Neuronal stem cell (in vitro differentiated cells): ENCODE results near the gene IL13RA1.

ENCODE experiments used
- DNase-seq: peaks from one replicate; pipeline ENCODE4 v3.0.0-alpha.2; 2013; ENCODE audit warnings: low spot score
- H2AFZ ChIP-seq: one replicate; pipeline ENCODE4 v1.6.1; 2013; ENCODE audit warnings: mild to moderate bottlenecking, low read length, inconsistent platforms
- H2AK5ac ChIP-seq: 2 replicates; pipeline ENCODE4 v1.6.1; 2013; ENCODE audit warnings: low read depth, mild to moderate bottlenecking, inconsistent platforms, low read length, moderate library complexity, mixed read lengths
- H2BK120ac ChIP-seq: 2 replicates; pipeline ENCODE4 v1.6.1; 2013; ENCODE audit warnings: low read depth, mild to moderate bottlenecking, inconsistent platforms, low read length, moderate library complexity, mixed read lengths
- H2BK12ac ChIP-seq: one replicate; pipeline ENCODE4 v1.6.1; 2013; ENCODE audit warnings: low read length, inconsistent platforms
- H2BK15ac ChIP-seq: 2 replicates; pipeline ENCODE4 v1.6.1; 2013; ENCODE audit warnings: mild to moderate bottlenecking, low read length, inconsistent platforms, mixed read lengths
- H2BK5ac ChIP-seq: one replicate; pipeline ENCODE4 v1.6.1; 2013; ENCODE audit warnings: inconsistent platforms, mild to moderate bottlenecking, low read length, moderate library complexity
- H3K14ac ChIP-seq: one replicate; pipeline ENCODE4 v1.6.1; 2013; ENCODE audit warnings: low read length, inconsistent platforms
- H3K18ac ChIP-seq: 2 replicates; pipeline ENCODE4 v1.6.1; 2013; ENCODE audit warnings: low read length, inconsistent platforms
- H3K23ac ChIP-seq: 2 replicates; pipeline ENCODE4 v1.6.1; 2013; ENCODE audit warnings: low read depth, mild to moderate bottlenecking, mixed read lengths, low read length, inconsistent platforms; ENCODE audit not compliant: poor library complexity
- H3K27ac ChIP-seq: replicated peaks from 3 replicates; pipeline ENCODE4 v1.5.1; 2013; ENCODE audit warnings: low read length, inconsistent platforms
- H3K27me3 ChIP-seq, 3 experiments: 2 replicates each; pipeline ENCODE4 v1.6.1; 2013; ENCODE audit warnings: low read length in 3 of 3, mild to moderate bottlenecking in 2 of 3, inconsistent platforms in 1 of 3, low read depth in 1 of 3, mixed read lengths in 1 of 3, moderate library complexity in 1 of 3; ENCODE audit not compliant: control insufficient read depth in 3 of 3, insufficient read depth in 3 of 3
- H3K36me3 ChIP-seq, 2 donors: replicated peaks in 1 of 2; 2 replicates each; pipeline ENCODE4 v1.6.1; 2013; ENCODE audit warnings: low read length in 2 of 2; ENCODE audit not compliant: control insufficient read depth in 2 of 2, insufficient read depth in 2 of 2
- H3K4ac ChIP-seq: 2 replicates; pipeline ENCODE4 v1.6.1; 2013; ENCODE audit warnings: inconsistent platforms, mild to moderate bottlenecking, low read length, moderate library complexity
- H3K4me1 ChIP-seq, 2 donors: 1 replicate in 1 of 2; 2 replicates in 1 of 2; pipeline ENCODE4 v1.6.1; 2013; ENCODE audit warnings: low read length in 2 of 2, low read depth in 1 of 2; ENCODE audit not compliant: control insufficient read depth in 2 of 2, insufficient read depth in 1 of 2
- H3K4me2 ChIP-seq: one replicate; pipeline ENCODE4 v1.6.1; 2013; ENCODE audit warnings: mild to moderate bottlenecking, low read length, inconsistent platforms; ENCODE audit not compliant: insufficient read depth, poor library complexity, severe bottlenecking
- H3K4me3 ChIP-seq, 2 donors: 2 replicates each; pipeline ENCODE4 v1.5.1; 2013; ENCODE audit warnings: low read length in 2 of 2, mild to moderate bottlenecking in 2 of 2, inconsistent platforms in 1 of 2, moderate library complexity in 1 of 2
- H3K79me1 ChIP-seq: one replicate; pipeline ENCODE4 v1.6.1; 2013; ENCODE audit warnings: low read depth, mild to moderate bottlenecking, inconsistent platforms, low read length, moderate library complexity
- H3K9ac ChIP-seq: one replicate; pipeline ENCODE4 v1.6.1; 2013; ENCODE audit warnings: mild to moderate bottlenecking, low read depth, low read length, inconsistent platforms; ENCODE audit not compliant: poor library complexity
- H3K9me3 ChIP-seq, 2 donors: replicated peaks in 1 of 2; 2 replicates each; pipeline versions ENCODE3 to v1.6.1; 2013; ENCODE audit warnings: low read length in 2 of 2, mild to moderate bottlenecking in 2 of 2, inconsistent platforms in 1 of 2, low read depth in 1 of 2, mixed read lengths in 1 of 2, moderate library complexity in 1 of 2; ENCODE audit not compliant: control insufficient read depth in 2 of 2, insufficient read depth in 1 of 2
- H4K8ac ChIP-seq: one replicate; pipeline ENCODE4 v1.6.1; 2013; ENCODE audit warnings: low read depth, mild to moderate bottlenecking, inconsistent platforms, low read length, moderate library complexity
- H4K91ac ChIP-seq: one replicate; pipeline ENCODE4 v1.6.1; 2013; ENCODE audit warnings: low read length, low read depth, mild to moderate bottlenecking, inconsistent platforms; ENCODE audit not compliant: poor library complexity
- WGBS, 2 donors: extraction: QIAGEN DNeasy Blood & Tissue Kit; methylation state at CpG; one replicate each; pipeline ENCODE4 v1.1.7; 2013; ENCODE audit warnings: missing lambda C conversion rate in 2 of 2, mixed read lengths in 1 of 2; ENCODE audit not compliant: insufficient read length in 2 of 2, insufficient replicate concordance in 1 of 2; ENCODE audit errors: extremely low coverage in 2 of 2; 5-methylcytosine and 5-hydroxymethylcytosine counted together

Gene IL13RA1

DNA sequence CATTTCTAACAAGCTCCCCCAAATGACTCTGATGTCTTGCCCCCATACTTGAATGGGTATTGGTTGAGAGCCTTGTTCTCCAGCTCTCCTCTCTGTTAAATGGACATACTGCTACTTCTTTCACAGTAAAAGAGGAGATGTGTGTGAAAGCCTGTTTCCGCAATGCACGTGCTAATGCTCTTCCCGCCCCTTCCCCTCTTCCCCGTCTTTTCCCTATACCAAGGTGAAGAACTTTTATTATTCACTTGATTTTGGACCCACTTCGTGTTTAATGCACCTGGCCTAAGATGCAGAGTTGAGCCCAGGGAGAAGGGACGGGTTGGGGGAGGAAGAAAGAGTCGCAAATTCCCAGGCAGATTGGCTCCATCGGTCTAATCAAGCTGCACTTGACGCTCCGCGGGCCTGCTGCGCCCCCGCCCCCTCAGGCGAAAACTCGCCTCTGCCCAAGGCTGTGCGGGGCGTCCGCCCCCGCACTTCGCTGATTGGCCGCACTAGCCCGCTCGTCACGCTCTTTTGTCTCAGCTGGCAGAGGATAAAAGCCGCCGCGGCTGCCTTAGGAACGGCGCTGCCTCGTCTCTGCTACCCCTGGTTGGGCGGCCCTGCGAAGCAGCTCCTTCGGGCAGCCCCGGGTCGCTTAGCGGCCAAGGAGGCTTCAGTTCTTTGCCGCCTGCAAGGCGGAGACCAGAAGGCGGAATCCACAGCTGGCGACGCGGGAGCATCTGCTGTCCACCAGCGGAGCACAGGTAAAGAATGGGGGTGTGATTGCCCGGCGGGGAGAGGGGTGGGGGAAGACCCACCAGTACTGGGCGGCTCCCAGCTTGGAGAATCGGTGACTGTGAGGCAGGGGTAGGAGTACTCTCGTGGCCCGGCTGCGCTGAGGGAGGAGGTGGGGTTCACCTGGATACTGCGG lies 96.1 kb downstream of the IL13RA1 start, which contains the start of gene ZCCHC12:
Gene ZCCHC12 (plus strand): TSS at position 562 of the 910 bp plus-strand sequence. CDS start 1,421 bp downstream, outside the sequence.
- no peak within 1 kb of the TSS for H2BK5ac ChIP-seq
- H2BK120ac ChIP-seq = no peak within 1 kb of the TSS
- no peak within 1 kb of the TSS for H2AK5ac ChIP-seq
- peak within 1 kb of the TSS; percentile 80 for H3K4me2 ChIP-seq
- H3K9me3 ChIP-seq = peaks cover 0 to 4% of the 10 kb centered on the region in 2 donors
- no peaks in the 10 kb centered on the region for H3K79me1 ChIP-seq
- no peak within 1 kb of the TSS for H3K27ac ChIP-seq
- no peak within 1 kb of the TSS for H2BK15ac ChIP-seq
- no peak within 1 kb of the TSS for H3K14ac ChIP-seq
- H4K91ac ChIP-seq = no peak within 1 kb of the TSS
- H3K4me3 ChIP-seq = peak within 1 kb of the TSS; percentile 30 to 75
- no peak within 1 kb of the TSS for H3K4ac ChIP-seq
- H3K36me3 ChIP-seq = no peaks in the 10 kb centered on the region
- no peak within 1 kb of the TSS for H3K23ac ChIP-seq
- H2AFZ ChIP-seq = peak within 1 kb of the TSS; percentile 78
- H3K9ac ChIP-seq = peak within 1 kb of the TSS; percentile 70
- no CpG with 5 or more reads among the region's 51 CpGs for WGBS, 2 donors
- peak; percentile 75 for DNase-seq
- H2BK12ac ChIP-seq = no peak within 1 kb of the TSS
- H3K18ac ChIP-seq = peak within 1 kb of the TSS; percentile 48
- peaks cover 3 to 53% (median 39%) of the 10 kb centered on the region in 3 experiments for H3K27me3 ChIP-seq
- H4K8ac ChIP-seq = no peak within 1 kb of the TSS
- H3K4me1 ChIP-seq = peaks cover 0 to 2% of the 10 kb centered on the region in 2 donors

GRCh38 chrX:118824173-118824730 lies 96.8 kb downstream of the IL13RA1 start:
- Histone ChIP-seq H3K4me2 (peak overlapping the region; percentile 80), H3K27me3 (peaks cover 3 to 53% (median 39%) of the 10 kb centered on the region in 3 experiments), H3K79me1 (no peaks in the 10 kb centered on the region), H4K8ac (no peak overlapping the region), H3K18ac (peak overlapping the region; percentile 48), H2BK5ac (no peak overlapping the region), H3K36me3 (no peaks in the 10 kb centered on the region), H3K4ac (no peak overlapping the region), H3K9ac (peak overlapping the region; percentile 70), H3K27ac (no peak overlapping the region), H3K4me1 (peaks cover 0 to 2% of the 10 kb centered on the region in 2 donors), H4K91ac (no peak overlapping the region), H2BK120ac (no peak overlapping the region), H3K9me3 (peaks cover 0 to 4% of the 10 kb centered on the region in 2 donors), H2AFZ (peak overlapping the region; percentile 78), H3K14ac (no peak overlapping the region), H2AK5ac (no peak overlapping the region), H3K23ac (no peak overlapping the region), H3K4me3 (peak overlapping the region; percentile 30 to 75), H2BK15ac (no peak overlapping the region), H2BK12ac (no peak overlapping the region)
- no CpG with 5 or more reads among the region's 22 CpGs for WGBS, 2 donors
- DNase-seq = no peak

DNA sequence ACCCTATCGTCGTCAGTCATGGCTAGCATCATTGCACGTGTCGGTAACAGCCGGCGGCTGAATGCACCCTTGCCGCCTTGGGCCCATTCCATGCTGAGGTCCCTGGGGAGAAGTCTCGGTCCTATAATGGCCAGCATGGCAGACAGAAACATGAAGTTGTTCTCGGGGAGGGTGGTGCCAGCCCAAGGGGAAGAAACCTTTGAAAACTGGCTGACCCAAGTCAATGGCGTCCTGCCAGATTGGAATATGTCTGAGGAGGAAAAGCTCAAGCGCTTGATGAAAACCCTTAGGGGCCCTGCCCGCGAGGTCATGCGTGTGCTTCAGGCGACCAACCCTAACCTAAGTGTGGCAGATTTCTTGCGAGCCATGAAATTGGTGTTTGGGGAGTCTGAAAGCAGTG lies 97.8 kb downstream of the IL13RA1 start:
- Histone ChIP-seq H3K27ac (no peak overlapping the region), H2BK15ac (no peak overlapping the region), H4K91ac (no peak overlapping the region), H3K14ac (no peak overlapping the region), H2BK5ac (no peak overlapping the region), H3K4me3 (no peak overlapping the region), H3K18ac (no peak overlapping the region), H4K8ac (no peak overlapping the region), H3K4ac (no peak overlapping the region), H3K4me1 (peaks cover 0 to 2% of the 10 kb centered on the region in 2 donors), H3K79me1 (no peaks in the 10 kb centered on the region), H2AFZ (no peak overlapping the region), H2BK120ac (no peak overlapping the region), H2AK5ac (no peak overlapping the region), H3K23ac (no peak overlapping the region), H3K36me3 (no peaks in the 10 kb centered on the region), H3K9me3 (peaks cover 0 to 4% of the 10 kb centered on the region in 2 donors), H3K27me3 (peaks cover 3 to 53% (median 39%) of the 10 kb centered on the region in 3 experiments), H3K4me2 (no peak overlapping the region), H3K9ac (no peak overlapping the region), H2BK12ac (no peak overlapping the region)
- no CpG with 5 or more reads among the region's 16 CpGs for WGBS, 2 donors
- DNase-seq = no peak
